Suprapubic skin (tissue), 4 donors: Measurements from ENCODE around the gene LUM.

Experiments
- CTCF ChIP-seq, 2 donors: fragments of 200-600 bp in 1 of 2; fragments of 450-650 bp in 1 of 2; sonication (generic) in 1 of 2; IDR thresholded peaks; one replicate each; pipeline ENCODE4 v1.5.1; 2016 to 2019; ENCODE audit warnings: antibody characterized with exemption in 2 of 2, mild to moderate bottlenecking in 1 of 2, moderate library complexity in 1 of 2
- EP300 ChIP-seq: sonication (generic); formaldehyde crosslinking; IDR thresholded peaks from one replicate; pipeline ENCODE4 v1.6.1; 2017; ENCODE audit warnings: antibody characterized with exemption
- POLR2AphosphoS5 ChIP-seq, 3 donors: sonication (generic); formaldehyde crosslinking; IDR thresholded peaks; one replicate each; pipeline ENCODE4 v1.6.1; 2017; ENCODE audit warnings: antibody characterized with exemption in 3 of 3

GRCh38 chr12:91099836-91100235, 11.5 kb downstream of the LUM start:
- TF ChIP-seq POLR2AphosphoS5 (IDR thresholded peaks at IDR 0.05) (no peak), EP300 (no peak), CTCF (IDR thresholded peaks at IDR 0.05) (no peak)
